Natural killer cell (primary cell): ENCODE measurements around the gene HEATR9. TPM values are rescaled to one million over a fixed set of nuclear protein-coding genes. Genes with fewer than 3 reads are reported as not detected.

Experiments
- ATAC-seq, 3 donors: fragments of 150-1000 bp in 2 of 3; fragments of 200-7000 bp in 1 of 3; cut with Tn5 transposase; 1 replicate in 1 of 3; 2 replicates in 2 of 3; pipeline ENCODE4 v1.10.0; 2021; ENCODE audit warnings: mild to moderate bottlenecking in 2 of 3, moderate library complexity in 2 of 3
- DNase-seq, 2 donors: peaks; one replicate each; pipeline versions ENCODE4 v3.0.0 to v3.0.0-alpha.2; 2013 to 2021; ENCODE audit warnings: mixed read lengths in 1 of 2
- H3K27ac ChIP-seq: one replicate; pipeline ENCODE4 v1.5.1; 2013; ENCODE audit warnings: mild to moderate bottlenecking, low read length
- H3K27me3 ChIP-seq: one replicate; pipeline ENCODE4 v1.6.1; 2013; ENCODE audit warnings: low read length; ENCODE audit not compliant: control insufficient read depth, insufficient read depth
- H3K36me3 ChIP-seq: one replicate; pipeline ENCODE4 v1.6.1; 2013; ENCODE audit warnings: low read length; ENCODE audit not compliant: control insufficient read depth, insufficient read depth
- H3K4me1 ChIP-seq: one replicate; pipeline ENCODE4 v1.6.1; 2013; ENCODE audit warnings: low read length; ENCODE audit not compliant: control insufficient read depth, insufficient read depth
- H3K4me3 ChIP-seq: one replicate; pipeline ENCODE4 v1.5.1; 2013; ENCODE audit warnings: low read length
- H3K9me3 ChIP-seq: one replicate; pipeline ENCODE4 v1.6.1; 2013; ENCODE audit warnings: low read length; ENCODE audit not compliant: control insufficient read depth, insufficient read depth
- H3K27ac Mint-ChIP-seq, 2 donors: one replicate each; pipeline ENCODE4 v1.8.0; 2022; ENCODE audit warnings: mild to moderate bottlenecking in 2 of 2, mixed read lengths in 2 of 2, moderate library complexity in 1 of 2
- H3K27me3 Mint-ChIP-seq, 2 donors: one replicate each; pipeline ENCODE4 v1.8.0; 2022; ENCODE audit warnings: low read depth in 2 of 2, mixed read lengths in 2 of 2
- H3K36me3 Mint-ChIP-seq: one replicate; pipeline ENCODE4 v1.8.0; 2022; ENCODE audit warnings: mixed read lengths
- H3K4me1 Mint-ChIP-seq, 2 donors: one replicate each; pipeline ENCODE4 v1.8.0; 2022; ENCODE audit warnings: mixed read lengths in 2 of 2
- H3K4me3 Mint-ChIP-seq: one replicate; pipeline ENCODE4 v1.8.0; 2022; ENCODE audit warnings: mild to moderate bottlenecking, moderate library complexity, mixed read lengths
- H3K9me3 Mint-ChIP-seq, 2 donors: one replicate each; pipeline ENCODE4 v1.8.0; 2022; ENCODE audit warnings: mixed read lengths in 2 of 2
- CTCF ChIP-seq: fragments of 200-600 bp; IDR thresholded peaks from one replicate; pipeline ENCODE4 v1.8.0; 2022; ENCODE audit warnings: antibody characterized with exemption
- WGBS: methylation state at CpG from one replicate; pipeline ENCODE4 v1.1.7; 2013; ENCODE audit warnings: missing lambda C conversion rate; ENCODE audit not compliant: insufficient coverage; 5-methylcytosine and 5-hydroxymethylcytosine counted together
- intact Hi-C: fragments of 100-400 bp; cut with micrococcal nuclease; formaldehyde crosslinking; loops from one replicate; pipeline ENCODE4 v1.14.2; 2022
- total RNA-seq, 4 donors: library from RNA; stranded (reverse); fragments of 120-200 nt in 1 of 4; gene quantifications; one replicate each; pipeline versions ENCODE4 v1.2.3 to v1.2.4, GENCODE V29; 2013 to 2022

HEATR9 gene
- total RNA-seq, 3 donors from 2014 or later (not counting 1 experiment from before 2014, with no cell fraction given), result 10.0 to 24.1 (median 15.1) TPM

DNA sequence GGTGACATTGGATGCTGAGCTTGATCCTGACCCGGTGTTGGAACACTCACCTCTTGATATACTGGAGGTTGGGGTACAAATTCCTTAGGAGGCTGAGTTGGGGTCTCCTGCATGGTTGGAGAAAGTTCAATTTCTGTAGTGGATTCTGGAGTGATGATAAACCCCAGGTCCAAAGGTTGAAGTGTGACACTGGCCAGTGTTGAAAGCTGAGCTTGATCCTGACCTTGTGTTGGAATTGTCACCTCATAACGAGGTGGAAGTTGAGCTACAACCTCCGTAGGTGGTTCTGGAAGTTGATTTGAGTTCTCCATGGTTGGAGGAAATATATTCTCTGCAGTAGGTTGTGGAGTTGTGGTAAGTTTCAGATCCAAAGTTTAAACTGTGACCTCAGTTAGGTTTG, 40.7 kb upstream of the HEATR9 start:
- Mint-ChIP-seq H3K27ac (no peak overlapping the region), H3K4me1 (peaks cover 84 to 86% of the 10 kb centered on the region in 2 donors), H3K36me3 (no peaks in the 10 kb centered on the region), H3K9me3 (no peaks in the 10 kb centered on the region), H3K27me3 (no peaks in the 10 kb centered on the region), H3K4me3 (no peak overlapping the region)
- H3K36me3 ChIP-seq, result no peaks in the 10 kb centered on the region
- H3K4me3 ChIP-seq, result no peak overlapping the region
- no peak for DNase-seq
- H3K9me3 ChIP-seq, result no peaks in the 10 kb centered on the region
- no peak for ATAC-seq
- 97% methylated on average over 3 of the region's 3 CpGs for WGBS
- H3K4me1 ChIP-seq, result peaks cover 40% of the 10 kb centered on the region
- no peaks in the 10 kb centered on the region for H3K27me3 ChIP-seq
- H3K27ac ChIP-seq, result no peak overlapping the region
- intact Hi-C loops, result no loop called here
- no peak for TF ChIP-seq CTCF

DNA sequence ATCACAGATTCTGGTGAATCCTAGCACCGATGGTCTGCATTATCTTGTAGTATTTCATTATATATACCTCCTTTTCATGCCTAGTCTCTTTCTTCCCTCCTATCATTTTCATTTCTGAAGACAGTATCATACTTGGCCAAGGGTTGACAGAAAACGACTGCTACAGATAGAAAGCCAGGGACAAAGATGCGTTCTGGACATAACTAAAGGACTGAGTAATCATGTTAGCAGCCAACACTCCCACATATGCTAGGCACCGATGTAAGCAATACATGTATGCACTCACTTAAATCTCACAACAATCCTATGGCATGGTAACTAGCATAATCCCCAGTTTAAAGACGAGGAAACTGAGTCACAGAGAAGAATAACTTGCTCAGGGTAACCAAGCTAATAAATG, 39.0 kb upstream of the HEATR9 start:
- no peak for TF ChIP-seq CTCF
- Histone ChIP-seq H3K4me1 (peaks cover 35% of the 10 kb centered on the region), H3K9me3 (no peaks in the 10 kb centered on the region), H3K27ac (no peak overlapping the region), H3K4me3 (no peak overlapping the region), H3K36me3 (no peaks in the 10 kb centered on the region), H3K27me3 (no peaks in the 10 kb centered on the region)
- intact Hi-C loops, result no loop called here
- peak overlapping the region; percentile 4 to 6 for H3K27ac Mint-ChIP-seq
- peaks cover 82% of the 10 kb centered on the region in 2 donors for H3K4me1 Mint-ChIP-seq
- H3K9me3 Mint-ChIP-seq, result no peaks in the 10 kb centered on the region
- no peak for DNase-seq
- 93% methylated on average over 5 of the region's 5 CpGs for WGBS
- no peak overlapping the region for H3K4me3 Mint-ChIP-seq
- no peak for ATAC-seq
- H3K36me3 Mint-ChIP-seq, result no peaks in the 10 kb centered on the region
- no peaks in the 10 kb centered on the region for H3K27me3 Mint-ChIP-seq

GRCh38 chr17:35906926-35907637, 38.4 kb upstream of the HEATR9 start:
- Mint-ChIP-seq H3K9me3 (no peaks in the 10 kb centered on the region), H3K36me3 (no peaks in the 10 kb centered on the region), H3K4me1 (peaks cover 79 to 82% of the 10 kb centered on the region in 2 donors), H3K27ac (peak overlapping the region; percentile 4 to 6), H3K4me3 (no peak overlapping the region), H3K27me3 (no peaks in the 10 kb centered on the region)
- Histone ChIP-seq H3K9me3 (no peaks in the 10 kb centered on the region), H3K27me3 (no peaks in the 10 kb centered on the region), H3K36me3 (no peaks in the 10 kb centered on the region), H3K4me1 (peaks cover 38% of the 10 kb centered on the region), H3K27ac (no peak overlapping the region), H3K4me3 (no peak overlapping the region)
- WGBS, result 74% methylated on average over 3 of the region's 3 CpGs
- no peak for ATAC-seq
- peak in 1 of 2 donors; percentile 39 for DNase-seq
- TF ChIP-seq CTCF, result no peak
- intact Hi-C loops, result no loop called here
